ENCODE measurements around the gene PRDM16. TPM values are rescaled to one million over a fixed set of nuclear protein-coding genes. Genes with fewer than 3 reads are reported as not detected.

The PRDM16 gene
- total and polyA plus RNA-seq, 2 of the 8 experiments (the other 6 are each of a cell fraction or from before 2014, with no cell fraction given): 0.39 to 0.43 TPM

GRCh38 chr1:3079381-3080052, 10.5 kb downstream of the PRDM16 start (continued):
- no peak for TF ChIP-seq CBX8 (IDR thresholded peaks at IDR 0.05; ENCODE audit: borderline replicate concordance, low read depth, low read length)
- TF ChIP-seq TEAD4 (IDR thresholded peaks at IDR 0.05; ENCODE audit: low read depth, low read length): no peak

All from H1 (cell line).